SH-SY5Y (cell line): ENCODE measurements around the gene ANKS3.

Experiments used
- GATA2 ChIP-seq: IDR thresholded peaks from 2 replicates; pipeline ENCODE4 v1.6.1; 2011; ENCODE audit warnings: mild to moderate bottlenecking, low read depth, low read length
- GATA3 ChIP-seq: IDR thresholded peaks from 2 replicates; pipeline ENCODE4 v1.6.1; 2011; ENCODE audit warnings: low read depth, mild to moderate bottlenecking, low read length, moderate library complexity

DNA sequence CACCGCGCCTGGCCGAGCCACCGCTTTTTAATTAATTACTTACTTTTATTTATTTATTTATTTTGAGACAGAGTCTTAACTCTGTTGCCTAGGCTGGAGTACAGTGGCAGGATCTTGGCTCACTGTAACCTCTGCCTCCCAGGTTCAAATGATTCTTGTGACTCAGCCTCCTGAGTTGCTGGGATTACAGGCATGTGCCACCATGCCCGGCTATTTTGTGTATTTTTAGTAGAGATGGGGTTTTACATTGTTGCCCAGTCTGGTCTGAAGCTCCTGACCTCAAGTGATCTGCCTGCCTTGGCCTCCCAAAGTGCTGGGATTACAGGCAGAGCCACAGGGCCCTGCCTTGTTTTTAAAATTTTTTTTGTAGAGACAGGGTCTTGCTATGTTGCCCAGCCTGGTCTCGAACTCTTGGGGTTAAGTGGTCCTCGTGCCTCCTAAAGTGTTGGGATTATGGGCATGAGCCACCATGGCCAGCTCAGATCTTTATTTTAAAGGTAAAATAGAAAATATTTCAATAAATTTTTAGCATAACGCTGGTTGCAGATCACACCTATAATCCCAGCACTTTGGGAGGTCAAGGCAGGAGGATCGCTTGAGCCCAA lies 59.0 kb downstream of the ANKS3 start:
- TF ChIP-seq GATA3 (no peak), GATA2 (no peak)
